Measurements from ENCODE around the gene CTXN1.

DNA sequence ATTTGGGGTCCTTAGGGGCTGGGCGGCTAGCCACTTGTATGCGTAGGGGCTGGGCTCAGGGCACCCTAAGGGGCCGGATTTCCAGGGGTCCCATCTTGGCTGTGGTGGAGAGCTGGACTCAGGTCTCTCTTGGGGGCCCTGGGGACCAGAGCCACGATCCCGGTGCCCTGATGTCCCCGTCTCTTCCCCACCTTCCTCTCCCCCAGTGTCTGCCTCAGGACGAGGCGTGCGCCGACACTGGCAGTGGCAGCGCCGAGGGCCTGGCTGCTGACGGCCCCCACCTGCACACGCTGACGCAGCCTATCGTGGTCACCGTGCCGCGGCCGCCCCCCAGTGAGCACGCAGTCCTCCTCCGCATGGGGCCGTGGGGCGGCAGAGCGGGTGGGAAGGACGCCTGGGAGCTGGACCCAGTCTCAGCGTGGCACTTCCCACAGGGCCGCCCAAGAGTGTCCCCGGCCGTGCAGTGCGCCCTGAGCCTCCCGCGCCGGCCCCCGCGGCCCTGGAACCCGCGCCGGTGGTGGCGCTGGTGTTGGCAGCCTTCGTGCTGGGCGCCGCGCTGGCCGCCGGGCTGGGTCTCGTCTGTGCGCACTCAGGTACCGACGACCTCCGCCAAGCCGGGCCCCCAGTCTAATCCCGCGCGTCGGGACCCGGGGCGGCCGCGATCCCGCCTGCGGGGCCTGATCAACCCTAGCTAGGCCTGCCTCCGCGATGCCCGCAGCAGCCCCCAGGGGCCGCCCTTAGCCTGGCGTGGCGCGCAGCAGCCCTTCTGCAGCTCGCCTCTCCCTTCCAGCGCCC, 8.5 kb downstream of the CTXN1 start:
- TF ChIP-seq MXI1 (IDR thresholded peaks at IDR 0.05; ENCODE audit: low read depth, low read length) (no peak), YY1 (IDR thresholded peaks at IDR 0.05; ENCODE audit: low read depth) (no peak), POLR2AphosphoS5 (IDR thresholded peaks at IDR 0.05; ENCODE audit: low read depth, low read length) (no peak), ELF1 (IDR thresholded peaks at IDR 0.05) (no peak), TAF1 (IDR thresholded peaks at IDR 0.05; ENCODE audit: borderline replicate concordance, low read depth, low read length) (no peak), REST (IDR thresholded peaks at IDR 0.05; ENCODE audit: low read depth, low read length) (no peak), SMC3 (IDR thresholded peaks at IDR 0.05; ENCODE audit: low read depth, low read length) (no peak), RFX5 (IDR thresholded peaks at IDR 0.05; ENCODE audit: low read length) (no peak), RAD21 (IDR thresholded peaks at IDR 0.05; ENCODE audit: low read length) (peak; percentile 32), NRF1 (IDR thresholded peaks at IDR 0.05; ENCODE audit: low read depth, low read length) (no peak), GATA2 (CRISPR knock-in tag; IDR thresholded peaks at IDR 0.05) (no peak)
- TF ChIP-seq, protein P1, sequence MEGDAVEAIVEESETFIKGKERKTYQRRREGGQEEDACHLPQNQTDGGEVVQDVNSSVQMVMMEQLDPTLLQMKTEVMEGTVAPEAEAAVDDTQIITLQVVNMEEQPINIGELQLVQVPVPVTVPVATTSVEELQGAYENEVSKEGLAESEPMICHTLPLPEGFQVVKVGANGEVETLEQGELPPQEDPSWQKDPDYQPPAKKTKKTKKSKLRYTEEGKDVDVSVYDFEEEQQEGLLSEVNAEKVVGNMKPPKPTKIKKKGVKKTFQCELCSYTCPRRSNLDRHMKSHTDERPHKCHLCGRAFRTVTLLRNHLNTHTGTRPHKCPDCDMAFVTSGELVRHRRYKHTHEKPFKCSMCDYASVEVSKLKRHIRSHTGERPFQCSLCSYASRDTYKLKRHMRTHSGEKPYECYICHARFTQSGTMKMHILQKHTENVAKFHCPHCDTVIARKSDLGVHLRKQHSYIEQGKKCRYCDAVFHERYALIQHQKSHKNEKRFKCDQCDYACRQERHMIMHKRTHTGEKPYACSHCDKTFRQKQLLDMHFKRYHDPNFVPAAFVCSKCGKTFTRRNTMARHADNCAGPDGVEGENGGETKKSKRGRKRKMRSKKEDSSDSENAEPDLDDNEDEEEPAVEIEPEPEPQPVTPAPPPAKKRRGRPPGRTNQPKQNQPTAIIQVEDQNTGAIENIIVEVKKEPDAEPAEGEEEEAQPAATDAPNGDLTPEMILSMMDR (IDR thresholded peaks at IDR 0.05), result peak; percentile 52

All from SK-N-SH (cell line).